NOMO-1 treated with DMSO at 0.1 percent for 48 hours (cell line): ENCODE data around the gene RNF138.
"Not testable (repeated sequence)": the region's sequence is repeated elsewhere in the genome, so short reads cannot be mapped to it uniquely, and the experiment has no call there.

ENCODE experiments used
- DNase-seq: peaks from one replicate; lab custom pipeline; 2025; ENCODE audit not compliant: unreplicated experiment; lab: John Stamatoyannopoulos, UW

The RNF138 gene

GRCh38 chr18:32167980-32168730, 76.5 kb downstream of the RNF138 start:
- no peak for DNase-seq

- DNase-seq = no peak
Observed at GRCh38 chr18:32173654-32174053, 82.0 kb downstream of the RNF138 start.

- DNase-seq = no peak
Observed at GRCh38 chr18:32174719-32175118, 83.0 kb downstream of the RNF138 start.

GRCh38 chr18:32175265-32175664, 83.6 kb downstream of the RNF138 start:
- DNase-seq = no peak

- DNase-seq = not testable (repeated sequence)
Observed at GRCh38 chr18:32176745-32177144, 85.1 kb downstream of the RNF138 start.

GRCh38 chr18:32177530-32177929, 85.9 kb downstream of the RNF138 start:
- DNase-seq = no peak
